HepG2 (cell line): ENCODE measurements around the gene PRSS1. TPM values are rescaled to one million over a fixed set of nuclear protein-coding genes. Genes with fewer than 3 reads are reported as not detected.

Source experiments
- ATAC-seq: fragments of 200-7000 bp; cut with Tn5 transposase; 3 replicates; pipeline ENCODE4 v1.9.1; 2020; ENCODE audit warnings: mild to moderate bottlenecking, moderate library complexity
- BruUV-seq: library from RNA; stranded (reverse); fragments of 400-500 nt; replicated peaks from 2 replicates; lab custom pipeline; 2021; lab: Mats Ljungman, UMichigan
- CTCF ChIA-PET: fragments of 300-600 bp; formaldehyde crosslinking; extraction: SDS; loops from one replicate; lab custom pipeline; 2021; ENCODE audit warnings: low total read pairs, inconsistent platforms, low intra/inter-chr PET ratio; lab: Yijun Ruan, JAX
- POLR2A ChIA-PET: fragments of 350-600 bp; sonication (Branson Sonifier 250); formaldehyde crosslinking; loops from one replicate; lab custom pipeline; 2020; ENCODE audit warnings: antibody characterized with exemption, inconsistent platforms; lab: Yijun Ruan, JAX
- DNase-seq: peaks from one replicate; pipeline ENCODE4 v3.0.0-alpha.2; 2015; ENCODE audit warnings: low spot score
- FAIRE-seq: peaks from 3 replicates; lab custom pipeline; 2011; peaks lifted over from hg19 to GRCh38; lab: Jason Lieb, UNC
- H2AFZ ChIP-seq: one replicate; pipeline ENCODE4 v1.6.1; 2011; ENCODE audit warnings: low read length, inconsistent platforms
- H3K27ac ChIP-seq: fragments of 300-600 bp; 3 replicates; pipeline ENCODE4 v1.8.0; 2011; ENCODE audit warnings: mixed run types, mild to moderate bottlenecking, mixed read lengths, low read length, inconsistent platforms; ENCODE audit not compliant: insufficient read depth; ENCODE audit errors: extremely low read length
- H3K27me3 ChIP-seq, 2 experiments: fragments of 200-600 bp in 1 of 2; 2 replicates in 1 of 2; 3 replicates in 1 of 2; pipeline versions ENCODE4 v1.6.0 to v1.8.0; 2011; ENCODE audit warnings: low read length in 2 of 2, mild to moderate bottlenecking in 2 of 2, moderate library complexity in 2 of 2, inconsistent platforms in 1 of 2; ENCODE audit not compliant: insufficient read depth in 2 of 2, control insufficient read depth in 1 of 2
- H3K36me3 ChIP-seq, 2 experiments: fragments of 200-600 bp in 1 of 2; replicated peaks in 1 of 2; 2 replicates in 1 of 2; 3 replicates in 1 of 2; pipeline versions ENCODE4 v1.5.1 to v1.8.0; 2011; ENCODE audit warnings: low read length in 2 of 2, inconsistent platforms in 1 of 2; ENCODE audit not compliant: insufficient read depth in 2 of 2, control insufficient read depth in 1 of 2
- H3K4me1 ChIP-seq: 2 replicates; pipeline ENCODE4 v1.5.1; 2012; ENCODE audit warnings: low read length, inconsistent platforms; ENCODE audit not compliant: insufficient read depth
- H3K4me2 ChIP-seq: 2 replicates; pipeline ENCODE4 v1.6.0; 2011; ENCODE audit warnings: low read depth, low read length, inconsistent platforms
- H3K4me3 ChIP-seq, 3 experiments: fragments of 200-600 bp in 1 of 3; sonication (generic), shearing (Covaris generic) in 1 of 3; replicated peaks in 1 of 3; 2 replicates each; pipeline ENCODE4 v1.5.1; 2011 to 2016; ENCODE audit warnings: low read length in 3 of 3, inconsistent platforms in 2 of 3, low read depth in 2 of 3, mild to moderate bottlenecking in 2 of 3, control low read depth in 1 of 3, mixed read lengths in 1 of 3; ENCODE audit not compliant: insufficient read depth in 1 of 3
- H3K79me2 ChIP-seq: one replicate; pipeline ENCODE4 v1.6.1; 2011; ENCODE audit warnings: low read length, inconsistent platforms; ENCODE audit not compliant: insufficient read depth
- H3K9ac ChIP-seq: 2 replicates; pipeline ENCODE4 v1.6.0; 2011; ENCODE audit warnings: mild to moderate bottlenecking, low read depth, low read length, inconsistent platforms; ENCODE audit not compliant: insufficient read depth
- H3K9me3 ChIP-seq: 2 replicates; pipeline ENCODE4 v1.5.1; 2012; ENCODE audit warnings: mild to moderate bottlenecking, low read length
- H4K20me1 ChIP-seq: 2 replicates; pipeline ENCODE4 v1.6.0; 2011; ENCODE audit warnings: inconsistent platforms, mild to moderate bottlenecking, low read length, moderate library complexity; ENCODE audit not compliant: insufficient read depth
- E2F5 ChIP-seq: sonication (generic); formaldehyde crosslinking; conservative IDR thresholded peaks from 2 replicates; pipeline ENCODE4 v1.4.0; 2020; ENCODE audit warnings: missing genetic modification reagents
- GZF1 ChIP-seq: sonication (generic); formaldehyde crosslinking; IDR thresholded peaks from 2 replicates; pipeline ENCODE4 v1.5.1; 2020; ENCODE audit warnings: mild to moderate bottlenecking, missing genetic modification reagents
- HMGXB4 ChIP-seq, 2 experiments: sonication (generic) in 1 of 2; formaldehyde crosslinking in 1 of 2; IDR thresholded peaks; 2 replicates each; pipeline versions ENCODE4 v1.4.0 to v1.6.1; 2018 to 2020; ENCODE audit warnings: missing genetic modification reagents in 2 of 2, borderline replicate concordance in 1 of 2, low read depth in 1 of 2, mild to moderate bottlenecking in 1 of 2, missing biosample characterization in 1 of 2
- KDM5B ChIP-seq: sonication (generic); formaldehyde crosslinking; IDR thresholded peaks from 2 replicates; pipeline ENCODE4 v1.4.0; 2020; ENCODE audit warnings: missing genetic modification reagents, mild to moderate bottlenecking, borderline replicate concordance
- MAFK ChIP-seq, 2 experiments: IDR thresholded peaks in 1 of 2; conservative IDR thresholded peaks in 1 of 2; 2 replicates each; pipeline ENCODE4 v1.6.1; 2011; ENCODE audit warnings: improper control_type of control experiment in 2 of 2, low read length in 2 of 2
- MTERF4 ChIP-seq: sonication (generic); formaldehyde crosslinking; IDR thresholded peaks from 2 replicates; pipeline ENCODE4 v1.8.0; 2023; ENCODE audit warnings: mild to moderate bottlenecking, missing genetic modification reagents
- PBX3 ChIP-seq: sonication (generic); formaldehyde crosslinking; IDR thresholded peaks from 2 replicates; pipeline ENCODE4 v1.8.1; 2023; ENCODE audit warnings: missing genetic modification reagents, inconsistent platforms, borderline replicate concordance
- PTBP1 ChIP-seq: fragments of 200-400 bp; formaldehyde crosslinking; IDR thresholded peaks from 2 replicates; pipeline ENCODE4 v1.6.1; 2018; ENCODE audit warnings: low read length, low read depth; ENCODE audit not compliant: poor library complexity, severe bottlenecking
- TBX3 ChIP-seq: fragments of 450-650 bp; IDR thresholded peaks from 2 replicates; pipeline ENCODE4 v1.6.1; 2017; ENCODE audit warnings: antibody characterized with exemption, mild to moderate bottlenecking, inconsistent platforms, borderline replicate concordance
- YEATS2 ChIP-seq: sonication (generic); formaldehyde crosslinking; IDR thresholded peaks from 2 replicates; pipeline ENCODE4 v1.4.0; 2020; ENCODE audit warnings: missing genetic modification reagents, borderline replicate concordance
- ZBTB7A ChIP-seq: sonication (generic); formaldehyde crosslinking; IDR thresholded peaks from 2 replicates; pipeline ENCODE4 v1.8.0; 2022; ENCODE audit warnings: mild to moderate bottlenecking, missing genetic modification reagents
- ZNF329 ChIP-seq: sonication (generic); formaldehyde crosslinking; IDR thresholded peaks from 2 replicates; pipeline ENCODE4 v1.9.0; 2021; ENCODE audit warnings: low read depth, mild to moderate bottlenecking, missing genetic modification reagents
- ZNF44 ChIP-seq: sonication (generic); formaldehyde crosslinking; IDR thresholded peaks from 2 replicates; pipeline ENCODE4 v1.5.1; 2020; ENCODE audit warnings: mild to moderate bottlenecking, missing genetic modification reagents
- WGBS: methylation state at CpG from one replicate; pipeline ENCODE4 v1.1.6; 2017; ENCODE audit warnings: low lambda C conversion rate; 5-methylcytosine and 5-hydroxymethylcytosine counted together
- in situ Hi-C: cut with HindIII; loops from 2 replicates; pipeline ENCODE4 v1.10.0; 2017; ENCODE audit warnings: low pct_unique_long_range_greater_than_20kb; ENCODE audit not compliant: extremely low pct_ligation_motif_present
- intact Hi-C: fragments of 100-400 bp; cut with micrococcal nuclease; formaldehyde crosslinking; loops from one replicate; pipeline ENCODE4 v1.10.0; 2022; ENCODE audit not compliant: unreplicated experiment
- polyA plus RNA-seq, 8 experiments: library from polyadenylated mRNA; depleted of rRNA in 3 of 8; stranded (reverse) in 7 of 8; unstranded in 1 of 8; fragments of >200 nt; fragmentation: Illumina TruSeq in 4 of 8; extraction: Trizol in 4 of 8; gene quantifications; 2 replicates each; pipeline versions ENCODE4 v1.2.1 to v1.2.3, GENCODE V29; 2011 to 2016; ENCODE audit warnings: low read depth in 4 of 8, missing spikeins in 1 of 8, mixed read lengths in 1 of 8; ENCODE audit not compliant: insufficient read depth in 1 of 8
- total RNA-seq, 5 experiments: library from RNA; depleted of rRNA; stranded (reverse); fragments of >200 nt; fragmentation: Illumina TruSeq; extraction: Trizol; gene quantifications; 2 replicates each; pipeline ENCODE4 v1.2.3, GENCODE V29; 2016; ENCODE audit warnings: low read depth in 1 of 5

PRSS1 gene
- total and polyA plus RNA-seq, 2 of the 13 experiments (the other 11 are each of a cell fraction or from before 2014, with no cell fraction given), result not detected

DNA sequence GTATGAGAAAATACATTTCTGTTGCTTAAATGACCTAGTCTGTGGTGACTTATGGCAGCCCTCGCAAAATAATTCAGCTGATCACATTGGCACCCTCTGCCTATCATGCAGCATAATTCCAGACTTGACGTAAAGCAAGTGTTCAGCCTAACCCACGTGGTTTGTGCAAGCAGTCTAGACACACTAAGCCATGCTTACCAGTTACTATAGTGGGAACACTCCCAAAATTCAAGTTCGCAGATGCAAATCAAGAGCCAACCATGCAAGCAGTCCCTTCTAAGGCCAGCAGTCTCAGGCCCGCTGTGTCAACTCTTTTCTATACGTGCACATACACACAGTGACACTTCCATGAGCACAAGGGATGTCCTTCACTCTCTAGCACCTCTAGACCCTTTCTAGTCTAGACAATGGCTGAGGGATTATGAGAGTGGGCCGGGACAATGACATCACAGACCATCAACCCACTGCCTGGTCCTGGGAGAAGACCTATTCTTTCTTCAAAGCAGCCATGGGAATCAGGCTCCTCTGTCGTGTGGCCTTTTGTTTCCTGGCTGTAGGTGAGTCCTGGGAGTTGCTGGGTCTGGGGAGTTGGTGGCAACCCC lies 29.0 kb upstream of the PRSS1 start (continued):
- TF ChIP-seq MAFK (conservative IDR thresholded peaks at IDR 0.05 in 1 of 2, IDR thresholded peaks at IDR 0.05 in 1 of 2; ENCODE audit: low read length in 2 of 2), result no peak
- TF ChIP-seq HMGXB4 (CRISPR knock-in tag; IDR thresholded peaks at IDR 0.05; ENCODE audit: borderline replicate concordance in 1 of 2, low read depth in 1 of 2), result no peak
- no peak for TF ChIP-seq ZBTB7A (CRISPR knock-in tag)
- TF ChIP-seq YEATS2 (CRISPR knock-in tag), result no peak
- TF ChIP-seq GZF1 (CRISPR knock-in tag), result no peak
- no peak for TF ChIP-seq E2F5 (CRISPR knock-in tag)

- H4K20me1 ChIP-seq, result no peaks in the 10 kb centered on the region
- H3K4me2 ChIP-seq, result no peak overlapping the region
- in situ Hi-C loops (no loop called here), intact Hi-C loops (no loop called here)
- ATAC-seq, result no peak
- H3K27ac ChIP-seq, result no peak overlapping the region
- peaks cover 0 to 20% of the 10 kb centered on the region in 2 experiments; a peak in 1 of 5 replicates for H3K27me3 ChIP-seq
- H3K9me3 ChIP-seq, result no peaks in the 10 kb centered on the region
- no peak overlapping the region for H3K4me3 ChIP-seq
- no TSS peak for BruUV-seq
- no peak overlapping the region for H3K9ac ChIP-seq
- no peaks in the 10 kb centered on the region for H3K36me3 ChIP-seq
- CTCF ChIA-PET, result no interaction called here
- no peaks in the 10 kb centered on the region for H3K4me1 ChIP-seq
- POLR2A ChIA-PET, result no interaction called here
- H3K79me2 ChIP-seq, result no peaks in the 10 kb centered on the region
- H2AFZ ChIP-seq, result no peak overlapping the region
- TF ChIP-seq PBX3 (CRISPR knock-in tag), result no peak
- no peak for TF ChIP-seq ZNF44 (CRISPR knock-in tag)
- TF ChIP-seq KDM5B, result no peak
- TF ChIP-seq PTBP1, result no peak
- no peak for TF ChIP-seq TBX3
- no peak for TF ChIP-seq ZNF329 (CRISPR knock-in tag)
- no peak for TF ChIP-seq MTERF4 (CRISPR knock-in tag)
- FAIRE-seq, result no peak
- DNase-seq, result no peak
- WGBS, result 32% methylated on average over 10 of the region's 10 CpGs
These were observed 28.3 kb upstream of the PRSS1 start for GRCh38 chr7:142720986-142721385.
